Measurements from ENCODE around the gene TSPO. TPM values are rescaled to one million over a fixed set of nuclear protein-coding genes. Genes with fewer than 3 reads are reported as not detected.

TSPO gene
- total RNA-seq, 2 experiments from 2014 or later = 43.8 to 45.6 TPM

GRCh38 chr22:43110927-43111623, 40.3 kb upstream of the TSPO start:
- H3K27me3 Mint-ChIP-seq = no peaks in the 10 kb centered on the region
- H3K4me3 ChIP-seq (ENCODE audit: low read length) = peak overlapping the region; percentile 58
- TF ChIP-seq CTCF (IDR thresholded peaks at IDR 0.05) = no peak
- DNase-seq (peak; percentile 14 to 81 (median 44)), ATAC-seq (ENCODE audit: poor library complexity) (peak; percentile 88)
- H3K36me3 ChIP-seq (ENCODE audit: insufficient read depth, low read length) = no peaks in the 10 kb centered on the region
- intact Hi-C loops (cut with DNase I, micrococcal nuclease) = loop anchor here (2.0 to 5.0 kb wide), 2 partner anchors 76 kb away; partner anchors contain the start of gene TTLL12 (in 2 of the 2)
- peak overlapping the region; percentile 84 for H3K4me3 Mint-ChIP-seq
- H3K36me3 Mint-ChIP-seq (ENCODE audit: low read depth) = no peaks in the 10 kb centered on the region
- ChIA-PET CTCF (no interaction called here), POLR2A (interaction anchor here (0.9 to 1.3 kb wide), 4 partner anchors 26 to 96 kb away, joined by 3 to 6 read pairs (median 5); partner anchors contain the start of genes PACSIN2 and TTLL12)
- H3K9me3 ChIP-seq (ENCODE audit: control insufficient read depth in 1 of 2, insufficient read depth in 1 of 2, low read length in 2 of 2) = no peaks in the 10 kb centered on the region
- H3K27me3 ChIP-seq (ENCODE audit: control insufficient read depth in 1 of 2, insufficient read depth in 2 of 2, low read length in 2 of 2) = no peaks in the 10 kb centered on the region
- H3K4me1 ChIP-seq (ENCODE audit: insufficient read depth, low read length) = peaks cover 14% of the 10 kb centered on the region
- H3K27ac Mint-ChIP-seq = peak overlapping the region; percentile 51
- no peak overlapping the region for H3K27ac ChIP-seq (ENCODE audit: low read depth in 1 of 2, low read length in 2 of 2)
- peaks cover 9% of the 10 kb centered on the region for H3K4me1 Mint-ChIP-seq (ENCODE audit: low read depth)
- no peaks in the 10 kb centered on the region for H3K9me3 Mint-ChIP-seq

- DNase-seq (no peak), ATAC-seq (ENCODE audit: poor library complexity) (no peak)
- POLR2A ChIA-PET = no interaction called here
- Histone ChIP-seq H3K9me3 (ENCODE audit: control insufficient read depth in 1 of 2, insufficient read depth in 1 of 2, low read length in 2 of 2) (no peaks in the 10 kb centered on the region), H3K27me3 (ENCODE audit: control insufficient read depth in 1 of 2, insufficient read depth in 2 of 2, low read length in 2 of 2) (no peaks in the 10 kb centered on the region), H3K36me3 (ENCODE audit: insufficient read depth, low read length) (no peaks in the 10 kb centered on the region), H3K4me1 (ENCODE audit: insufficient read depth, low read length) (peaks cover 16% of the 10 kb centered on the region), H3K27ac (ENCODE audit: low read depth in 1 of 2, low read length in 2 of 2) (no peak overlapping the region), H3K4me3 (ENCODE audit: low read length) (no peak overlapping the region)
- Mint-ChIP-seq H3K4me1 (ENCODE audit: low read depth) (peaks cover 9% of the 10 kb centered on the region), H3K4me3 (peak overlapping the region; percentile 14), H3K27ac (no peak overlapping the region), H3K9me3 (no peaks in the 10 kb centered on the region), H3K36me3 (ENCODE audit: low read depth) (no peaks in the 10 kb centered on the region), H3K27me3 (no peaks in the 10 kb centered on the region)
- CTCF ChIA-PET = no interaction called here
- intact Hi-C loops (cut with DNase I, micrococcal nuclease) = loop anchor here in 1 of 2 experiments (5.0 kb wide), 1 partner anchor 74 kb away; the partner anchor contains the start of gene TTLL12
- TF ChIP-seq CTCF (IDR thresholded peaks at IDR 0.05) = no peak
Measured at GRCh38 chr22:43113526-43114251, 37.7 kb upstream of the TSPO start.

- H3K27ac ChIP-seq (ENCODE audit: low read depth in 1 of 2, low read length in 2 of 2) = no peak overlapping the region
- Mint-ChIP-seq H3K4me3 (no peak overlapping the region), H3K9me3 (no peaks in the 10 kb centered on the region), H3K36me3 (ENCODE audit: low read depth) (no peaks in the 10 kb centered on the region), H3K27ac (no peak overlapping the region), H3K4me1 (ENCODE audit: low read depth) (peaks cover 14% of the 10 kb centered on the region), H3K27me3 (no peaks in the 10 kb centered on the region)
- no peaks in the 10 kb centered on the region for H3K27me3 ChIP-seq (ENCODE audit: control insufficient read depth in 1 of 2, insufficient read depth in 2 of 2, low read length in 2 of 2)
- intact Hi-C loops (cut with DNase I, micrococcal nuclease) = loop anchor here in 1 of 2 experiments (5.0 kb wide), 1 partner anchor 72 kb away; the partner anchor contains the start of gene TTLL12
- no peak for ATAC-seq (ENCODE audit: poor library complexity)
- ChIA-PET CTCF (no interaction called here), POLR2A (no interaction called here)
- no peak for TF ChIP-seq CTCF (IDR thresholded peaks at IDR 0.05)
- H3K9me3 ChIP-seq (ENCODE audit: control insufficient read depth in 1 of 2, insufficient read depth in 1 of 2, low read length in 2 of 2) = no peaks in the 10 kb centered on the region
- H3K4me1 ChIP-seq (ENCODE audit: insufficient read depth, low read length) = peaks cover 22% of the 10 kb centered on the region
- no peak for DNase-seq
- no peaks in the 10 kb centered on the region for H3K36me3 ChIP-seq (ENCODE audit: insufficient read depth, low read length)
- no peak overlapping the region for H3K4me3 ChIP-seq (ENCODE audit: low read length)
Measured at GRCh38 chr22:43114958-43115357, 36.4 kb upstream of the TSPO start.

Data from CD4-positive, alpha-beta T cell (primary cell).